GM18867 (cell line): ENCODE measurements around the gene CDCP1.

Experiments
- ATAC-seq: cut with Tn5 transposase; IDR thresholded peaks from one replicate; pipeline ENCODE4 v1.9.1; 2021; ENCODE audit warnings: mild to moderate bottlenecking, moderate library complexity; ENCODE audit not compliant: unreplicated experiment

Gene CDCP1, protein sequence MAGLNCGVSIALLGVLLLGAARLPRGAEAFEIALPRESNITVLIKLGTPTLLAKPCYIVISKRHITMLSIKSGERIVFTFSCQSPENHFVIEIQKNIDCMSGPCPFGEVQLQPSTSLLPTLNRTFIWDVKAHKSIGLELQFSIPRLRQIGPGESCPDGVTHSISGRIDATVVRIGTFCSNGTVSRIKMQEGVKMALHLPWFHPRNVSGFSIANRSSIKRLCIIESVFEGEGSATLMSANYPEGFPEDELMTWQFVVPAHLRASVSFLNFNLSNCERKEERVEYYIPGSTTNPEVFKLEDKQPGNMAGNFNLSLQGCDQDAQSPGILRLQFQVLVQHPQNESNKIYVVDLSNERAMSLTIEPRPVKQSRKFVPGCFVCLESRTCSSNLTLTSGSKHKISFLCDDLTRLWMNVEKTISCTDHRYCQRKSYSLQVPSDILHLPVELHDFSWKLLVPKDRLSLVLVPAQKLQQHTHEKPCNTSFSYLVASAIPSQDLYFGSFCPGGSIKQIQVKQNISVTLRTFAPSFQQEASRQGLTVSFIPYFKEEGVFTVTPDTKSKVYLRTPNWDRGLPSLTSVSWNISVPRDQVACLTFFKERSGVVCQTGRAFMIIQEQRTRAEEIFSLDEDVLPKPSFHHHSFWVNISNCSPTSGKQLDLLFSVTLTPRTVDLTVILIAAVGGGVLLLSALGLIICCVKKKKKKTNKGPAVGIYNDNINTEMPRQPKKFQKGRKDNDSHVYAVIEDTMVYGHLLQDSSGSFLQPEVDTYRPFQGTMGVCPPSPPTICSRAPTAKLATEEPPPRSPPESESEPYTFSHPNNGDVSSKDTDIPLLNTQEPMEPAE

DNA sequence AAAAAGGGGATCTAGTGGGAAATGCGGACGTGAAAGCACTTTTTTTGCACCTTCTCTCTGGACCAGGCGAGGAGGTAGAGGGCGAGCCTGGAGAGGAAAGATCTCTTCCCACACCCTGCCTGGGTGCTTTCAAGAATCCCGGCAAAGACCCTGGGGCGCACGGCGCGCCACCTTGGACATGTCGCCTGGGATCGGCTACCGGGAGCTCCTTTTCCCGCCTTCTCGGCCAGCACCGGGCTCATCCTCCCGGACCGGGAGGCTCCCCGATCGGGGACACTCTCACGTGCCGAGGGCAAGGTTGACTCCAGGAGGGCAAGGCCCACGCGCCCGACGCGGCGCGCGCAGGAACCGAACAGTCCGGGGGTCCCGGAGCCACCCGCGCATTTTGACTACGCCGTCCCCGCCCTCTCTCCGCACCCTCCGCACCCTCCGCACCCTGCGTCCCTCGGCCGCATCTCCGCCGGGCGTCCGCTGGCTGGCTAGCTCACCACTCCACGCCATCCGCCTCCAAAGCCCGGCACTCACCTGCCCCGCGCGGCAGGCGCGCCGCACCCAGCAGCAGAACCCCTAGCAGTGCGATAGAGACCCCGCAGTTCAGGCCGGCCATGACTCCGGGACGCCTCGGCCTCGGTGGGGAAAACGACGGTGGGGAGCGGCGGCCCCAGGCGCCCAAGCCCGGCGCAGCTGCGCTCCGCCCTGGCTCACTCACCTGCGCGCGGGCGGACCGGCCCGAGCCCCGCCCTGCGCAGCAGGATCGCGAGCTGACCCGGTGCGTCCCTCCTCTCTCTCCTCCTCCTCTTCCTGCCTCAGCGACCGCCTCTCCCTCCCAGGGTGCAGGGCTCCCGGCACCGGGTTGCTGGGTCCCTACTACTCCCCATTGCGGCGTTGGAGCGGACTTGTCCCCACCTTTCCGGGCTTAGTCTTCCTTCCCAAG, at the start of gene CDCP1:
Gene CDCP1 (minus strand): TSS at position 698 of the 934 bp plus-strand sequence. CDS start 91 bp downstream, at position 607.
- ATAC-seq, result no peak

DNA sequence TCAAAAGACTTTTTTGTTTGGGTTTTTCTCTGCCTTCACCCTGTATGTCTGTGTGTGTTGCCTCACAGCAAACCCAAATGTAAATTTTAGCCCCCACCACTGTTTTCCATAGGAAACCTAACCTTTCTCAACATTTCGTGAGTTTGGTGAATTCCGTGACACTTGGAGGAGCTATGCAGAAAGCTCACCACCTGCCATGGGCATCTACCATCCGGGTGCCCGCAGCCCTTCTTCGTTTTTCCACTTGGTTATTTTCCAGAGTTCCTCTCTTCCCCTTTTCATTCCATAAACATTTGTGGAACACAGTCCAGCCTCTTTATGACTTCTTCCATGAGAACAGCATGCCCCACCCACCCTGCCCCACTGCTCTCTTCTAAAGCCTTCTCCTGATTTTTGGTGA, 48.6 kb upstream of the CDCP1 start:
- no peak for ATAC-seq

DNA sequence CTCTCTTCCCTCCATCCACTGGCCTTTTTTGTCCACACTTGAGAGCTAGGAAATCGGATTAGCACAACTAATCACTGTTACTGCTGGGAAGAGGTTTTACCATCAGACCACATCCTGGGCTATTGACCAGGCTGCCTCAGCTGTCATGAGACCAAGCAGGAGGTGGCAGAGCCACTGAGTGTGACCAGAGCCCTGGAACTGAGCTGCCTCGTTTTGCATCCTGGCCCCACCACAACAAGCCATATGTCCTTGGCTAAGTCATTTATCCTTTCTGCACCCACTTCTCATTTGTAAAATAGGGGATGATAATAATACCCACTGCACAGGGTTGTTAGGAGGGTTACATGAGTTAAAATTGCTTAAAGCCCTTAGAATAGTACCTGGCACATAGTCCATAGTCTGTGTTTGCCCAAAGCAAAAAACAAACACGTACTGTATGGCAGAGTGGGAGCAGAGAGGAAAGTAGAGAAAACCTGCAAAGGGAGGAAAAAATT, 45.8 kb upstream of the CDCP1 start:
- ATAC-seq, result no peak

DNA sequence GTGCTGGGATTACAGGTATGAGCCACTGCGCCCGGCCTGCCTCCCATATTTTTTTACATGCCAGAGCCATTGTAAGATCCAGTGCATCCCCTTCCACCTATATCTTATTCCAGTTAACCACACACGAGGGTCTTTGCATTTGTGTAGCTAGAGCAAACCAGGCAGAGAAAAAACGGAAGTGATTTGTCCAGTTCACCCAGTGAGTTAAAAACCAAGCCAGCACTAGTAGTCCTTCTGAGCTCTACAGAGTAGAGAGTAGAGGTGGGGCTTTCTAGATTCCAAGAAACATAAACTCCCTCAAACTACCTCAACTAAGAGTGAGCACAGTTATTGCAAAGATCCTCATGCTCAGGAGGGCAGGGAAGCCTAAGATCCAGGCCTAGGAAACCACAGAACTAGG, 45.2 kb upstream of the CDCP1 start:
- ATAC-seq, result no peak

DNA sequence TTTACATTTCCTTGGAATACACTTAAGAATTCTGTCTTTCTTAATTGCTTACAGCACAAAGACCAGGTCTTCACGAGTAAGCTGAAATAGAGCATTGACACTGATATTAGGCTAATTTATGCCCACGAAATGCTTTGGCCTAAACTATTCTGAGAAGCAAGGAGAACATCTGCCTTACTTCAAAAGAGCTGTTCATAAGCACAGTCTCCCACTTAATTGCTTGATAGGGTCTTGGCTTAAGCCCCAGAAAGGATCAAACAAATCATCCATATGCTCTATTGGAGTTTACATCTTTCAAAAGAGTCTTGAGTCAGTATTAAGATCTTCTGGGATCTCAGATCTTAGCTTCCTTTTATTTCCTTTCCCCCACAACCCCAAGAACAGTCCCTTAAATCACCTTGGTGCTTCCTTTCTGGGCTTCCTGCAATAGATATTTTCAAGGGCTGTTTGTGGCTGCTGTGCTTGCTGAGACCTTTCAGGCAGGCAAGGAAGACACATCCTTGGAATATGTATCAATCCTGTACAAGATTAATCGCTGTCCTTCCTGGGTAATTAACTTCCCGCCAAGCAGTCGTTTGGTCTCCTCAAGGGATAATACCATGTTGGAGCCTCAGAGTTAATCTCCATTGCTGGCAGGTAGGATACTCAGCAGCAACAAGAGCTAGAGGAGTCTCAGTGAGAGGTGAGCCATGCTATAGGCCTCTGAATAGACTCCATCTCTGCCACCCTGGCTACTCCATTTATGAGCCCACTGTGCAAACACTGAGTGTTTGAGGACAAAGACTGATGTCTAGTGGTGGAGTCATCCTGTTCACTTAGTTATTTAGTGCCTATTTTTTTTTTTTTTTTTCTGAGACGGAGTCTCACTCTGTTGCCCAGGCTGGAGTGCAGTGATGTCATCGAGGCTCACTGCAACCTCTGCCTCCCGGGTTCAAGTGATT, 42.8 kb upstream of the CDCP1 start:
- ATAC-seq, result no peak

DNA sequence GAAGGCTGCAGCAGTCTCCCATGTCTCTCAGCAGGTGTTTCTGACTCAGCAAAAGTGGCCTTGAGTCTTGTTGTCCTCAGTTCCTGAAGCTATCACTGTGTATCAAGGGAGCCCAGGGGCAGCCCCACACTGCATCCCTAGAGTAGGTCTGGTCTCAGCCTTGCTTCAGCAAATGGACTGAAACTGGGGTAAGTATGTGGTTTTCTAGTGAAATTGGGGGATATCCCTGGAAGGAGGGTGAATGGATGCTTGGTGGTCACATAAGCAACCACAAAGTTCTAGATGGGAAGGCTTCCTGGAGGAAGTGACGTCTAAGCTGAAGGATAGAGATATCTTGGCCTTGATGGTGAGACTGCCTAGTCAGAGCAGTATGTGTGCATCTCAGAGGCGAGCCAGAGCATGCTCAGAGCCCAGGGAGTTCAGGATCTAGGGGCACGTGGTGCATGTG, 41.5 kb upstream of the CDCP1 start:
- ATAC-seq, result no peak

DNA sequence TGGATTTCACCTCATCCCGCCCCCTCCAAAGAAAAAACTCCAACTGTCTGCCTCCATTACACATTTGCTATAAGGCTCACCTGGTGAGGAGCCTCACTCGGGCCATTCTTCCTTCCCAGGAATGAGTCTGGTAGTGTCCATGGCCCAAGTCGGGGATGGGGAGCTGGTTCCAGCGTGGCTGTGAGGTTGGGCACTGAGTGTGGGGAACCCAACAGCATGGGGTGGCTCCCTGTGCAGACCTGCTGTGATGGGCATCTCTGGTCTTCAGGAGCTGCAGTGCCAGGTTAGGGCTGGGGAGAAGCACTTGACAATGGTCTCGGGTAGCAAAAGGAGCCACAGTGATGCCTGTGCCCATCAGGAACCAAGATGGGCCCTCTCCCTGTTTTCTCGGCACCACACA, 40.7 kb upstream of the CDCP1 start:
- no peak for ATAC-seq

DNA sequence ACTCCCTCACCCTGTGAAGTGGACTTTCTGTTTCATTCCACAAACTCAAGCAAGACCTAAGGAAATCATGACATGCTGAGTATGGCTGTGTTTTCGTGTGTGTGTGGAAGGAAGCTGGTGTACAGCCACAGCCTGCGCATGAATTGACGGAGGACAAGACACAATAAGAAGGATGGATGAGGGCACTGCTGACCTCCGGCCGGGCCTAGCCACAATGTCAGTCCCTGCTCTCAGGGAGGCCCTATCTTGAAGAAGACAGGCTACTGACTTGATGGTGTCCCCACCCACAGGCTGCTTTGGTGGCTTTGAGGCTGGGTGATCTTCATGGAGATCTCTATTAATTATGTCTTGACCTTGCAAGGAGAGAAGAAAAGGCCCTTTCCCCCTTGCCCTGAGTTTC, 39.3 kb upstream of the CDCP1 start:
- ATAC-seq, result no peak

DNA sequence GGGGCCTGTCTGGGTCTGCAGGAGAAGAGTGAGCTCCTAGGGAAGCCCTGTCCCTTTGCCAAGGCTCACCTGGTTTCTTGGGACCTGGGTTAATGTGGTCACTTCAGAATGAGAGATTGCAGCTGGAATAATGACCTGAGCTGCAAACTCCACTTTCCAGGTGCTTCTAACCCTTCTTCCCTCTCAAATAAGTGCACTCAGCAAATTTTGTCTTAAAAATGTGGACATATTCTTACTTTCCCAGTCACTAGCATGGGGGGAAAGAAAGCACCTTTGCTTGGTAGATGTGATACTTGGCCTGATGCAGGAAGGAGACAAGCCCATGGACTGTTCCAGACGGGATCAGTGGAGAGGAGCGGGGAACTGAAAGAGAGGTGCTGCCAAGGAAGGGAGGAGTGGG, 38.9 kb upstream of the CDCP1 start:
- no peak for ATAC-seq

DNA sequence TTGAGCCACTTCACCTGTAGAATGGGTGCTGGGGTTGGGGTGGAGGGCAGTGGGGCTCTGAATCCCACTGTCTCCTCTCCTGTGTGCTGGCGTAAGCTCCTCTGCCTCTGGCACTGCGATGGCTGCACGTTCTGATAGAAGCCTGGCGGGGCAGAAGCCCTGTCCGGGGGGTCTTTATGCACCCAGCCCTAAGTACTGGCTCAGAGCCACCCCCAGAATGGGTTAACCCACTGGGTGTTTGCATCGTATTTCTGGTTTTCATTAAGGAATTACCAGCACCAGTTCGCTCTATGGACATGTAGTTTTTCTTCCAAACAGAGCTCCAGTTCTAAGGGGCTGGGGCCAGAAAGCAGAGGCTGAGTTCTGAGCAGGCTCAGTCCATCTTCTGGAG, 37.7 kb upstream of the CDCP1 start:
- ATAC-seq, result no peak

DNA sequence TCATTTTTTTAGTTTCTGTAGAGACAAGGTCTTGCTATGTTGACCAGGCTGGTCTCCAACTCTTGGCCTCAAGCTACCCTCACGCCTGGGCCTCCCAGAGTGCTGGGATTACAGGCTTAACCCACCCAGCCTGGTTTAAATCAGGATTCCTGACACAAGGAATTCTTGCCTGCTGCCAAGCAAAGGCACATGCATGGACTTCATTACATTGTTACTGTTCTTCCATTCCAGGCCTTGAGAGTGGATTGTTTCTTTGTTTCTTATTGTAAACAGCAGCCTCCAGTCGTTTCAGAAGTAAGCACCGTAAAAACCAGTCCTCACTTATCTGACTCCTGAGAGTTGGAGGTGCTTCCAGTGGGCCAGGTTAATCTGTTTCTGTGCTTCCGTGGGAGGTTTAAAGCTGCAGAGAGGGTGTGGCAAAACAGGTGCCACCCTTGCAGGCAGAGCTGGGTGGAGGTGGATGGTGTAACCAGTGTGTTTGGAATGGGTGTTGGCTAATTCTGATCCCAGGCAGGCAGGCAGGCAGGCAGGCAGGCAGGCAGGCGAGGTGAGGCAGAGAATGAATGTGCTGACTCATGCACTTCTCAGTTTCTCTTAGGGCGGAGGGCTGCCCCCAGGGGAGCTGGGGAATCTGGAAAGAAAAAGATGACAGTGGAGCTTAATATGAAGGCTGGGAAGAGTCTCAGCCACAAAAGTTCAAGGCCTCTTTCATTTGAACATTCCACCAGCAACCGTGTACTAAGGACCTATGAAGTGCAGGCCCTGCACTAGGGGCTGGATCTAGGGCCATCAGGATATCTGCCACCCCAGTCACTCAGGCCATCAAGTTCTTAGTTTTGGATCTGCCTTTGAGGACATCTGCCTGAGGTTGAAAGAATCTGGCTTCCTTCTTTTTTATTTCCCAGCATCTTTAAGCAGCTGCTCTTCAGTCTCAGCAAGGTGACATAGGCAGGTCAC, 37.0 kb upstream of the CDCP1 start:
- ATAC-seq, result no peak

DNA sequence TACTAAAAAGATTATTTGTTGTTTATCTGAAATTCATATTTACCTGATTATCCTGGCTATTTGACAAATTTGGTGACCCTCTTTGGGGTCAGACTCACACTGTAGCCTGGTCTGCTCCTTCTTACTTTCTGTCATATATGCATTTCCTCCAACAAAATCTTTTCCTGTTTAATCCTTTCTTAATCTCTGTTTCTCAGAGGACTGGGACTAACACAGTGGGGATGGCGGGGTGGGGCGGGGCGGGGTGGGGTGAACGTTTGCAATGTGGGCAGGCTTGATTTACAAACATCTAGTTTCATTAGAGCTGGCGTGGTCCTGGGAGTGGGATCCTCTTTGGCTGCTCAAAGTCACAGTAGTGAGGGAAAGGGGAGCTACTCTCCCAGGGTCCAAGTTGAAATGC, 35.3 kb upstream of the CDCP1 start:
- no peak for ATAC-seq

DNA sequence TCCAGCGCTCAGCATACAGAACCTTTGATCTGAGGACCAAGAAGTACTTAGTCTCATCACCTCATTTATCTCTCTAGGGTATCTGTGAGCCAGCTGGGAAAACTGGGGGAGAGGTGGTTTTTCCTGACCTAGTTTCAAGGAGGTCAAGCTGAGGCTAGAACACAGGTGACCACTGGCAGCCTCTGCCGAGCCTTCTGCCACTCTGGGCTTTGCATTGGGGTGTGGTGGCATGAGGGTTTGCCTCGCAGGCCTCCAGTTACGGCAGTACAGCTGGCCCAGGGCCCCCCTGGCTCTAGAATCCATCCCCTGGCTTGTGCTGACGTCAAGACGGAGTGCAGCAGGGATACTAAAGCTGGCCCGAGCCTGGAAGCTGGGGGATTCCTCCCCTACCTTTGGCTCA, 34.7 kb upstream of the CDCP1 start:
- no peak for ATAC-seq

DNA sequence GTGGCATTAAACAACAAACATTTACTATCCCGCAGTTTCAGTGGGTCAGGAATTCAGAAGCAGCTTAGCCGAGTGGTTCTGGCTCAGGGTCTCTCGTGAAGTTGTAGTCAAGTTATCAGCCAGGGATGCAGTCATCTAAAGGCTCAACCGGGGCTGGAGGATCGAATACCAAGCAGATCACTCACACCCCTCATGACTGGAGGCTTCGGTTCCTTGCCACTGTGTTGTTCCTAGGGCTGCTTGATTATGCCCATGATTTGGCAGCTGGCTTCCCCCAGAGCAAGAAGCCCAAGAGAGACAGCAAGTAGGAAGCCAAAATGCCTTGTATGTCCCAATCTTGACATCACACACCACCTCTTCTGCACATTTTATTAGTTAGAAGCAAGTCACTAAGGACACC, 33.9 kb upstream of the CDCP1 start:
- no peak for ATAC-seq

DNA sequence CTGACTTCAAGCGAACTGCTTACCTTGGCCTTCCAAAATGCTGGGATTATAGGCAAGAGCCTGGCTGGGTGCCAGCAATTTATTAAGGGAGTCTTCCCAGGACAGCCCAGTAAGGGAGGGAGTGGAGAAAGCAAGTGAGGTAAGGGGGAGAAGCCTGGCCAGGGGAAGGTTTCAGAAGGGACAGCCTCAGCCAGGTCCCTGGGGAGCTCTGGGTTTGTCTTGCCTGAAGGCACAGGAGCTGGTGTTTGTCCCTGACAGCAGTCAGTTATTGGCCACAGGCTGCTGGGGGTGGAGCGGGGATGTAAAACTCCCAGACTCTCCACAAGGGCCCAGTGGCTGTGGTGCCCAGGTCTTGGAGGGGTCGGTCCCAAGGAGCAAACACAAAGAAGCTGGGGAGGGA, 33.0 kb upstream of the CDCP1 start:
- no peak for ATAC-seq

DNA sequence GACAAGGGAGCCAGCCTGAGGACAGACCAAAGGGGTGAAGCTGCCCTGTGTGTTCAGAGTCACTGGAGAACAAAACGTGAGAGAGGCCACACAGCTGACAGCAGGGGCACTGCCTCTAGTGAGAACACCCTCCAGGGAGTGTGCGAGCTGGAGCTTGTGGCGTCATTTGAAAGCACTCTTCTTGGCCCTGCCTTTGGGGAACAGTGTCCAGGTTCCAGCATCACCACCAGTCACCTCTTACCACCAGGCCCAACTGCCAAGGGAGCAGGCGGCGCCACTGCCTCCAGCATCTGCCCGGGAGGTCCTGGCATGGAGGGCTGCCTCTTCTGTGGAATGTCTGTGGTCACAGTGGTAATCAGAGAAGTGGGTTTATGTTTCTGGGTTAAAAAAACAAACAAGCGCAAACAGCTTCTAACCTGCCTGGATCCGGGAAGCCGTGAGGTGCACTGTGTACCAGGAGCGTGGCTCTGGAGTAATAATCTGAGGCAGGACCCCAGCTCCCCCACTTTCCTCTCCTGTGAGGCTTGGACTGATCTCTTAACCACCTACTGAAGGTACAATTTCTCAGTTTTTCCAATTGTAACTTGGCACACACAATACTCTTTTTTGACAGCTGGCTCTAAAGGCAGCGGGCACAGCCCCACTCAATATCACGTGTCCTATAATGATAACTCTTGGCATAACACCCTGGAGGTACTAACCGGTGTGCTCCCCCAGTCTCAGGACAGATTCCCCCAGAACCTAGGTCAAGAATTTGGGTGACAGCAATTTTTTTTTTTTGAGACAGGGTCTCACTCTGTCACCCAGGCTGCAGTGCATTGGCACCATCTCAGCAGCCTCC, 32.2 kb upstream of the CDCP1 start:
- no peak for ATAC-seq

DNA sequence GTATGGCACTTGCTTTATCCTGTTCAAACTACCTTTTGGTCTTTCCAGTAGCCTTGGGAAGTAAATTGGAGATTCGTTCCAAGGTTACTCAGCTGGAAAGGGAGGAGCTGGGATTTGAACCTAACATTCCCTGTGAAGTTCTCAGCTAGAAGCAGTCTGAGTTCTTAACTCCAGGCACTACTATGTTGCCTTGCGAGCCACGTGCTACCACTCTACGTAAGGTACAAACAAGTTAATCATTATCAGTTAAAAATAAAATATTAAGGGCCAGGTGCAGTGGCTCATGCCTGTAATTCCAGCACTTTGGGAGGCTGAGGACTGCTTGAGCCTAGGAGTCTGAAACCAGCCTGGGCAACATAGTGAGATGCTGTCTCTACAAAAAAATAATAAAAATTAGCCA, 30.7 kb upstream of the CDCP1 start:
- ATAC-seq, result no peak

DNA sequence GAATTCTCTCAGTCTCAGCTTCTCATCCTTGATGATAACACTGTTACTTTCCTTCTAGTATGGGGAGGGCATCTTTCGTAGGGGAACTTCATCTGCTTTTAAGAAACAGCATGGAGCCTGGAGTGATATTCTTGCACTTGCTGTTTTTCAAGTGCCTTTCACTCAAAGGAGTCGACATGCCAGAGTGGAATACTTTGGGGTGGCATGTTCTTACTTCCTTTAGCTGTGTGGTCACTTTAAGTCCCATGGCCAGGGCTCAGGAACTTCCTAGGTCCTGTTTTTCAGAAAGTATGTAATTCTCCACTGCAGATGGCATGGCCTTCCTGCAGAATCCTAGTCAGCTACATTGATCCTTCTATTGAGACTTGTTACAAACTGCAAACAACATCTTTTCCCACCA, 28.1 kb upstream of the CDCP1 start:
- no peak for ATAC-seq
